SK-N-MC (cell line): ENCODE measurements around the gene EREG.

ENCODE experiments used
- DNase-seq: peaks from one replicate; pipeline ENCODE4 v3.0.0-alpha.2; 2011; ENCODE audit warnings: low read depth, low spot score
- H3K27ac ChIP-seq: fragments of 200-600 bp; sonication (generic); 2 replicates; pipeline ENCODE4 v1.5.1; 2016; ENCODE audit warnings: mixed run types
- H3K36me3 ChIP-seq: fragments of 200-600 bp; sonication (generic); 2 replicates; pipeline ENCODE4 v1.6.1; 2017; ENCODE audit warnings: antibody characterized with exemption, low read length, mixed read lengths; ENCODE audit not compliant: insufficient read depth
- H3K4me3 ChIP-seq: fragments of 200-600 bp; sonication (generic); 2 replicates; pipeline ENCODE4 v1.5.1; 2016
- H3K9ac ChIP-seq: fragments of 200-600 bp; sonication (generic); 2 replicates; pipeline ENCODE4 v1.8.0; 2017; ENCODE audit warnings: mixed run types, mixed read lengths; ENCODE audit not compliant: insufficient read length
- H3K9me3 ChIP-seq: fragments of 200-600 bp; sonication (generic); 2 replicates; pipeline ENCODE4 v1.6.1; 2017; ENCODE audit warnings: low read depth, mild to moderate bottlenecking, antibody characterized with exemption, low read length, moderate library complexity, mixed read lengths
- EZH2 ChIP-seq: fragments of 200-600 bp; sonication (generic); IDR thresholded peaks from one replicate; pipeline ENCODE4 v1.6.1; 2017; ENCODE audit warnings: antibody characterized with exemption
- FOXP2 ChIP-seq: optimal IDR thresholded peaks from 2 replicates; pipeline ENCODE3; 2011; ENCODE audit warnings: mild to moderate bottlenecking, moderate library complexity; ENCODE audit not compliant: insufficient read depth; ENCODE audit errors: extremely low read length, control extremely low read depth
- POLR2AphosphoS5 ChIP-seq: IDR thresholded peaks from 2 replicates; pipeline ENCODE4 v1.6.1; 2012; ENCODE audit warnings: mild to moderate bottlenecking, low read depth, low read length, borderline replicate concordance

EREG gene

GRCh38 chr4:74420863-74421262, 55.9 kb downstream of the EREG start:
- Histone ChIP-seq H3K9ac (no peak overlapping the region), H3K9me3 (no peaks in the 10 kb centered on the region), H3K27ac (no peak overlapping the region), H3K36me3 (no peaks in the 10 kb centered on the region), H3K4me3 (no peak overlapping the region)
- no peak for DNase-seq
- no peak for TF ChIP-seq POLR2AphosphoS5
- no peak for TF ChIP-seq EZH2
- TF ChIP-seq FOXP2: no peak

- no peaks in the 10 kb centered on the region for H3K36me3 ChIP-seq
Measured at GRCh38 chr4:74423104-74423503, 58.2 kb downstream of the EREG start.

GRCh38 chr4:74424111-74424510, 59.2 kb downstream of the EREG start:
- H3K36me3 ChIP-seq: no peaks in the 10 kb centered on the region
- TF ChIP-seq EZH2 (no peak), FOXP2 (no peak), POLR2AphosphoS5 (no peak)
- H3K27ac ChIP-seq: no peak overlapping the region
- H3K9ac ChIP-seq: no peak overlapping the region
- H3K4me3 ChIP-seq: no peak overlapping the region
- no peaks in the 10 kb centered on the region for H3K9me3 ChIP-seq
- DNase-seq: no peak

More at GRCh38 chr4:74423104-74423503, 58.2 kb downstream of the EREG start:
- H3K4me3 ChIP-seq: no peak overlapping the region
- DNase-seq: no peak
- H3K9ac ChIP-seq: no peak overlapping the region
- no peaks in the 10 kb centered on the region for H3K9me3 ChIP-seq
- no peak for TF ChIP-seq POLR2AphosphoS5
- TF ChIP-seq EZH2: no peak
- no peak for TF ChIP-seq FOXP2
- H3K27ac ChIP-seq: no peak overlapping the region

- no peak for DNase-seq
- Histone ChIP-seq H3K27ac (no peak overlapping the region), H3K4me3 (no peak overlapping the region), H3K9me3 (no peaks in the 10 kb centered on the region), H3K9ac (no peak overlapping the region), H3K36me3 (no peaks in the 10 kb centered on the region)
- TF ChIP-seq FOXP2: no peak
Measured at GRCh38 chr4:74426101-74426500, 61.2 kb downstream of the EREG start.

GRCh38 chr4:74428276-74428675, 63.3 kb downstream of the EREG start:
- Histone ChIP-seq H3K27ac (no peak overlapping the region), H3K4me3 (no peak overlapping the region), H3K9ac (no peak overlapping the region), H3K36me3 (no peaks in the 10 kb centered on the region), H3K9me3 (no peaks in the 10 kb centered on the region)
- no peak for DNase-seq
- TF ChIP-seq EZH2 (no peak), POLR2AphosphoS5 (no peak), FOXP2 (no peak)

- Histone ChIP-seq H3K9me3 (no peaks in the 10 kb centered on the region), H3K27ac (no peak overlapping the region), H3K4me3 (no peak overlapping the region), H3K36me3 (no peaks in the 10 kb centered on the region), H3K9ac (no peak overlapping the region)
- DNase-seq: no peak
- no peak for TF ChIP-seq FOXP2
- TF ChIP-seq POLR2AphosphoS5: no peak
- TF ChIP-seq EZH2: no peak
Measured at GRCh38 chr4:74431113-74431826, 66.3 kb downstream of the EREG start.

DNA sequence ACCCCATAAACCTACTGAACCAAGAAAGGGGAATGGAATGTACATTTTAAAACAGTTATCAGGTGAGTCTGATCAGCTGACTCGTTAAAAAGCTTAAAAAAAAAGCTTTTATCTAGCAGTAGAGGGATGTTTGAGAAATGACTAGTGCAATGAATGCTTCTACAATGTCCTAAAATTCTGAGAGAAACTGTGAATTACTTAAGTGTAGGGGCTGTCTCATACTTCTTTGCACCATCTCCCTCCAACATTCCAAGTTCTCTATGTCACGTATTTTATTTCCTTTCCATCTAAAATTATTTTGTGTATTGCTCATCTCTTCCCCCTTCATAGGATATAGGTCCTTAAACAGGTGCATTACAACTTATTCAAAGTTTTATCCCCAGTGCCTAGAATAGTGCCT, 68.1 kb downstream of the EREG start:
- Histone ChIP-seq H3K27ac (no peak overlapping the region), H3K4me3 (no peak overlapping the region), H3K36me3 (no peaks in the 10 kb centered on the region), H3K9me3 (no peaks in the 10 kb centered on the region), H3K9ac (no peak overlapping the region)
- DNase-seq: no peak
- no peak for TF ChIP-seq EZH2

DNA sequence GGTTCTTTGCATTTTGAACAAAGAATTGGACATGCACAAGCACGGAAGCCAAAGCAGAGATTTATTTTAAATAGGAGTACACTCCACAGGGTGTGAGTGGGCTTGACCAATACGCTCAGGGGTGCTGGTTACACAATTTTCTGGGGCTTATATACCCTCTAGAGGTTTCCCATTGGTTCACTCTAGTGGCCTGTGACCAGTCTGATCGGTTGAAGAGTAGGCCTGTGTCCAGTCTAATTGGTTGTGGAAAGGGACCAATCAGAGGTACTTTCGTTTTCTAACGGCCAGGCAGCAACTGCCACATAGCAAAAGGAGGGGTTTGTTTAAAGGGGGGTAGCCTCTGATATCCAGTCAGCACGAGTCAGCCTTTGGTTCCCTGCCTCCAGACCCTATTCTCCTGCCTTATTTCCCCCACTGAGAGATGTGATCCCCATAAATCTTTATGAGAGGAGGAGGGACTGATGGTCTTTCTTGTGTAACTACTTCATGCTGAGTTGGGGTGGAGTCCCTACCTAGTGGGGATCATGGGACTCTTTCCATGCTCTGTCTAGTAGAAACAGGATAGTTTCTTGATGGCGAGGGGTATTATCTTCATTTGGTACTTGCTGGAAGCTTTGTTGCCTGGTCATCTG, 68.7 kb downstream of the EREG start:
- DNase-seq: no peak
- H3K9ac ChIP-seq: no peak overlapping the region
- H3K36me3 ChIP-seq: no peaks in the 10 kb centered on the region
- H3K9me3 ChIP-seq: no peaks in the 10 kb centered on the region
- no peak overlapping the region for H3K4me3 ChIP-seq
- H3K27ac ChIP-seq: no peak overlapping the region
- TF ChIP-seq POLR2AphosphoS5 (no peak), FOXP2 (no peak), EZH2 (no peak)

DNA sequence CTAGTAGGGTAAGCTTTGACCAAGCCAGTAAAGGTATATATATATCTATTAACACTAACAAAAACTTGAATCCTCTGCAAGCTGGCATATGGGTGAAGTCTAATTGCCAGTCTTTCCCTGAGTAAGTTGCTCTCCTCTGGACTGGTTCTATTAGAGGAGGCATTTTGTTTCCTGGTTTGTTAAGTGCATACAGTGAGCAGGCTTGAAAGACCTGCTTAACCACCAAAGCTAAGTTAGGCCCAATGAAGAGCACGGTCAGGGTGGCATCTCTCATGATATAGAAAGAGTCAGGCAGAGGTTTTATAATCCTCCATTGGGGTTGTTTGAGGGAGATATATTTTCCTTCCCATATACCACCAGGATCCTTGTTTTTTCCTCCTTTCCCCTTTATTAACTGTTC, 70.4 kb downstream of the EREG start:
- no peaks in the 10 kb centered on the region for H3K9me3 ChIP-seq
- no peak overlapping the region for H3K27ac ChIP-seq
- no peak for TF ChIP-seq EZH2
- TF ChIP-seq FOXP2: no peak
- no peak for TF ChIP-seq POLR2AphosphoS5
- H3K9ac ChIP-seq: no peak overlapping the region
- H3K36me3 ChIP-seq: no peaks in the 10 kb centered on the region
- no peak for DNase-seq
- no peak overlapping the region for H3K4me3 ChIP-seq
